AML-193 (cell line): Measurements from ENCODE around the gene ANKRD1.

Experiments used
- DNase-seq, 2 experiments: peaks; one replicate each; lab custom pipeline; 2025; lab: John Stamatoyannopoulos, UW

The ANKRD1 gene

GRCh38 chr10:90935581-90936275, 14.8 kb upstream of the ANKRD1 start:
- DNase-seq: no peak

DNA sequence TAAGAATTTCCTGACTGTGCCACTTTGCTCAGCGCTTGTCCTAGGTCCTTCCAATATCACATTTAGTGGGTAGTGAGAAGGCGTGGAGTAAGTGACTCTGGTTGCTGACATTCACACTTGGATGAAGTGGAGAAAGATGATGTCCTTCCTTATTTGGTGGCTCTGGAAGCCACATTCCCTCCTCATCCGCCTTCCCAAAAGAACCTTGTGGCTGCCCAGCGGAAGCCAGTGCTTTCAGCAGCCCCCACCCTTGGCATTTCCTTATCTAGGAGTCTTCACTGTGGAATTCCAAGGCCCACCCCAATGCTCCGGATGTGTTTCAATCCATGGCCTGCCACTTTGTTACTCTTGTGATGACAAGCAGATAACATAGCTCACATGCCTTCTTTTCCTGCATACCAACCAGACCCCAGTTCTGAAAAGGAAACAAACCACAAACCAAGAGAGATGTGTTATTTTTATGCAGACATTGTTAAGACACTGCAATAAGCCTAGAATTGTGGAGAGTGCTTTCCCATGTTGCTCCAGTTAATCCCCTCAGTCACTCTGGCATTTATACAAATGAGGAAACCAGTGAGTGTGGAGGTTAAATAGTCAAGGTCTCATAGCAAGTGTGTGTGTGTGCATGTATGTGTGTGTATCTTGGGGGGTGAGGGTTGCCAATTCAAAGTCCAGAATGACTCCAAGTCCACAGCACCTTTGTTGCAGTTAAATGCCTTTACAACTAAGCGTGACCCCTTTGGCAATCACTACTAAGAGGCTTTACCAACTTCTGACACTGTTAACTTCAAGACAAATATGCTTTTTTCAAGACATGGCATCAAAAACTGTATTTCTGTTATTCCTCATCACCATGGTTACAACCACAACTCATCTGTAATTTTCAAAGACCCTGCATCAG, 10.3 kb upstream of the ANKRD1 start:
- no peak for DNase-seq

GRCh38 chr10:90930070-90930837, 9.4 kb upstream of the ANKRD1 start:
- no peak for DNase-seq

- DNase-seq: no peak
These were observed 8.3 kb upstream of the ANKRD1 start for GRCh38 chr10:90929179-90929578.

- DNase-seq: no peak
These were observed 6.4 kb upstream of the ANKRD1 start for GRCh38 chr10:90927293-90927692.

GRCh38 chr10:90925079-90926029, 4.5 kb upstream of the ANKRD1 start:
- DNase-seq: no peak

DNA sequence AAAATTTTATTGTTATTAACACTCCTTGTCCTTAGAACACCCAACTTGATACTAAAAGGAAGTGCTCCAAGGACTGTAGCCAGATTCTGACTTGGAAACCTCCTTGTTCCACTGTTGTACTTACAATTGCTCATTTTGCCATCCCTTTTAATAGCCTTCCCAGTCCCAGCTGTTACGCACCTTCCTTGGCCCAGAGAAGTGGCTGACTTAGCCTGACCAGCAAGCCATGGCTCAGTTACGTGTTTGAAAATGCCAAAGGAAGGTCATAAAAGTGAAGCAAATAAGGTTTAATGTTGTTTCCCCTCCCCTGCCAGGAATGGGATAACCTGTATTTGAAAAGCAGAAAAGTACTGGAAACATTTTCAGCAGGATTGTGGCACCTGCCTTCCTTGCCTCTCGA, 3.7 kb upstream of the ANKRD1 start:
- DNase-seq: no peak

DNA sequence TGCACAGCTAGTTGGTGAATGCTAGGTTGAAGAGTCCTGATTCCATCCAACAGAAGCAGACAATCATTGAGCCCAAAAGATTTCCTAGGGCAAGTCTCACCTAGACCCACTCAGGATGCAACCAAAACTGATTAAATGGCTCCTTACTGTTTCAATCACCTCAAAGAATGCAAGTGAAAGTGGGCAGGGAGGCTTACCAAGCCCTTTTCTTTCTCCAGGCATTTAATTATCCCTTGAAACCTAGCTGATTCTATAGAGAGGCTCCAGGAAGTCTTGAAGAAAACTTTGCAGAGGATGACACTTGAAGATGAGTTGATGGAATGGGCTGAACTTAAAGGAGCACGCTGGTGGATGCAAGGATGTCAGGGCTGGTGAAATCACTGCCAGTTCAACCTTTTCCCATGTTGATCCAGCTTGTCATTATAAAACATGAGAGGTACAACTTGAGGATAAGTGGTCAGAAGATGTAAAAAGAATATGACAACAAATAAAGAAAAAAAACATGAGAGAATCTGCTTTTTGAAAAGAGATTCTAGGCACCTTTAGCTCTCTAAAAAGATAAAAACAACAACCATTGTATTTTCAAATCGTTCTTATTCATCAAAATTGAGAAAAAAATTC, 2.3 kb upstream of the ANKRD1 start:
- no peak for DNase-seq

- DNase-seq: no peak
These were observed 1.0 kb upstream of the ANKRD1 start for GRCh38 chr10:90921906-90922305.

- no peak for DNase-seq
These were observed 958 bp downstream of the ANKRD1 start for GRCh38 chr10:90919683-90920574.

DNA sequence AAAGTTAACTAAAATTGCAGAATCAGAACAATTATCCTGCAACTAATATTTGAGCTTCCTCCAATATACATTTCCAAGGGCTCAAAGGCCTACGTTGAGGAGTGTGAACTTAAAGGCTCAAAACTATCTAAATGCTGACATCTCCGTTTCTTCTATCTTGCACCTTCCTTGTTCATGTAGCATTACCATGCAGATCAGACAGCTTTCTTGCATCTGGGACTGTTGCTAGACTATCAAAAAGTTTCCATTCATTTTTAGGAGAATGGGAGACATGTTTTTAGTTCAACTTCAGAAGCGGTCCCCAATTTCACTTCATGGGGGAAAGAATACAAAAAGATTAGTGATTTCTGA, 2.9 kb downstream of the ANKRD1 start:
- no peak for DNase-seq

- DNase-seq: no peak
These were observed 3.5 kb downstream of the ANKRD1 start for GRCh38 chr10:90917238-90917967.

DNA sequence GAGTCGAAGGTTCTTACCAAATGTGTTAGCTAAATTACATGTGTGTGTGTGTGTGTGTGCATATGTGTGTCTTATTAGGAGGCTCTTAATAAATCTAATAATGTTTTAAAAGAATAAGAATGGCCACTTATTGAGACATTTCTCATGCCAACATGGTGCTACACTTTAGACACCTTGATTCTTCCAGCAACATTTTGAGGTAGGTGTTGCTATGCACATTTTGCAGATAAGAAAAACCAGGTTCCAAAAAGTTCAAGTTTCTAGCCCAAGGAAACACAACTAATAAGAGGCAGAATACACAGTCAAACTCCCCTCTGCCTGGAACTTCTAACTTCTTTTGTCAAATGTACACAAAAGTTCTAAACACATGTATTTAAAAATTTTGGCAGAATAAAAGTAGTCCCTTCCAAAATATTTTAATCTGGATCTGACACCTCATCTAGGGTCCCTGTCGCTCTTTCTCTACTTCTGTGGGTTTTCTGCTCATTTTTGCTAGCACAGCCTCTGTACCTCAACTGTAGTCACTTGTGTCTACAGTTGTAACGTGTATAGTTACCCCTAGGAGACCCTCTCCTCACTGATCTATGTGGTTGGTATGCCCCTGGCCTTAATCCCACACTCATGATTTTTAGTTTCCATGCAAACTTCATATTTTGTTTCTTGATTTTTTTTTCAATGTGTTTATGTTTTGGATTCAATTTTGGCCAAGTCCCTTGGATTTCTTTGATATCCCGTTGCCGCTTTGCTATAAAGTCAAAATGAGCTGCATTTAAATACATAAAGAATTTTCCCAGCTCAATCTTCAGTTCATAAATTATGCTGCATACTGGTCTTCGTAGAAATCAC, 4.3 kb downstream of the ANKRD1 start:
- DNase-seq: no peak

DNA sequence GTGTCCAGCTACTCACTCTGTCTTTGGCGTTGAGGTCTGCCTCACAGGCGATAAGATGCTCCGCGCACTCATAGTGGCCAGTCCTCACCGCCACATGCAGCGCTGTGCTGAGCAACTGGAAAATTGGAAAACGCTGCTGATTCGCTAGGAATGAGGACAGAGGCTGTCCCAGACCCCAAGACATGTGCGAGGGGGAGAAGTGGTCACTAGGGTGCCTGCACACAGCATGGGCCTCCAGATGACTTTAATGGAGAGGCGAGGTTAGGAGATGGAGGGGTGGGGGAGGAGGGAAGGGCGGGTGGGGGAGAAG, 5.2 kb downstream of the ANKRD1 start:
- no peak for DNase-seq

DNA sequence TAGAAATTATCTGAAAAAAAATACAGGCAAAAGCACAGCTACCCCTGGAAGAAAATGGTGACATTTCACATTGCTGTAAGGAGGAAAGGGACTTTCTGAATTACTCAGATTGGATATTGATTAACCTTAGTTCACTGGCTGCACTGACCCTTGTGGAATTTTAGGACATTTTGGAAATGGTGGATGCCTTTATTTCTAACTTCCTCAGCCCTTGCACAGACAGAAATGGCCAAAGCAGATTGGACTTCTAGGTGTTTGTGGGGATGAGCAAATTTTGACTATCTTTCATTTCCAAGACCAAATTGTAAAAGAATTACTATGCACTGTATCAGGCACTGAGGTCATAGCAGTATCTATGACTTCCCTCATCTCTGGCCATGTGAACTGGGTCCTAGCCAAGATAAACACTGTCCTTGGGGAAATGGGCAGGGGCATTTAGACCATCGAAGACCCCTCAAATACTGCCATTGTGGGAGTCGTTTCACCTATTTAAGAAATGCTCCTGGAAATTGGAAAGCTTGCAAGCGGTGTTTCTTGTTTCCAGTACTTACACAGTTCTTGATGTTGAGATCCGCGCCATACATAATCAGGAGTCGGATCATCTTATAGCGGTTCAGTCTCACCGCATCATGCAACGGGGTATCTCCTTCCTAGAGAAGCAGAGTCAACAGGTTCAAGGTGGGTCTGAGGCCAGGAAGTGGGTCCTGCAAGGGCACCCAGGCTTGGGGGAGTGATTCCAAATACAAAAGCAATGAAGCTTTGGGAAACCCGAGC, 5.7 kb downstream of the ANKRD1 start:
- DNase-seq: no peak

- no peak for DNase-seq
These were observed 7.0 kb downstream of the ANKRD1 start for GRCh38 chr10:90913774-90914420.

- DNase-seq: no peak
These were observed 7.9 kb downstream of the ANKRD1 start for GRCh38 chr10:90912854-90913479.
